Type B pancreatic cell (in vitro differentiated cells): ENCODE measurements around the gene SCGB3A2. TPM values are rescaled to one million over a fixed set of nuclear protein-coding genes. Genes with fewer than 3 reads are reported as not detected.

Source experiments
- DNase-seq: peaks from one replicate; pipeline ENCODE4 v3.0.0; 2021; ENCODE audit warnings: mixed read lengths; ENCODE audit not compliant: unreplicated experiment; ENCODE audit errors: extremely low spot score
- H3K27ac Mint-ChIP-seq: 2 replicates; pipeline ENCODE4 v1.8.0; 2021; ENCODE audit warnings: mild to moderate bottlenecking, mixed read lengths
- H3K27me3 Mint-ChIP-seq: 2 replicates; pipeline ENCODE4 v1.8.0; 2021; ENCODE audit warnings: mixed read lengths
- H3K36me3 Mint-ChIP-seq: 2 replicates; pipeline ENCODE4 v1.8.0; 2021; ENCODE audit warnings: mixed read lengths
- H3K4me1 Mint-ChIP-seq: one replicate; pipeline ENCODE4 v1.8.0; 2021; ENCODE audit warnings: mixed read lengths; ENCODE audit not compliant: unreplicated experiment
- H3K4me3 Mint-ChIP-seq: 2 replicates; pipeline ENCODE4 v1.8.0; 2021; ENCODE audit warnings: mild to moderate bottlenecking, mixed read lengths
- H3K9me3 Mint-ChIP-seq: 2 replicates; pipeline ENCODE4 v1.8.0; 2021; ENCODE audit warnings: mixed read lengths
- CTCF ChIP-seq: fragments of 200-600 bp; sonication (generic); conservative IDR thresholded peaks from 2 replicates; pipeline ENCODE4 v1.5.0; 2021; ENCODE audit warnings: antibody characterized with exemption, mild to moderate bottlenecking
- total RNA-seq: library from RNA; stranded (reverse); gene quantifications from 2 replicates; pipeline ENCODE4 v1.2.1, GENCODE V29; 2021; ENCODE audit warnings: low replicate concordance

The SCGB3A2 gene
- total RNA-seq, 1 donor from 2014 or later = not detected

- H3K4me3 Mint-ChIP-seq = no peak overlapping the region
Measured at GRCh38 chr5:147898875-147899401, 20.4 kb downstream of the SCGB3A2 start.

GRCh38 chr5:147901599-147902039, 23.1 kb downstream of the SCGB3A2 start:
- Mint-ChIP-seq H3K27me3 (no peaks in the 10 kb centered on the region), H3K4me1 (no peaks in the 10 kb centered on the region), H3K27ac (no peak overlapping the region), H3K36me3 (no peaks in the 10 kb centered on the region), H3K9me3 (no peaks in the 10 kb centered on the region), H3K4me3 (no peak overlapping the region)
- TF ChIP-seq CTCF = no peak
- no peak for DNase-seq

More at GRCh38 chr5:147898875-147899401, 20.4 kb downstream of the SCGB3A2 start:
- Mint-ChIP-seq H3K27me3 (no peaks in the 10 kb centered on the region), H3K36me3 (no peaks in the 10 kb centered on the region), H3K27ac (no peak overlapping the region), H3K4me1 (no peaks in the 10 kb centered on the region), H3K9me3 (no peaks in the 10 kb centered on the region)
- DNase-seq = no peak
- no peak for TF ChIP-seq CTCF

- H3K27me3 Mint-ChIP-seq = no peaks in the 10 kb centered on the region
- H3K27ac Mint-ChIP-seq = no peak overlapping the region
- H3K4me1 Mint-ChIP-seq = no peaks in the 10 kb centered on the region
- H3K4me3 Mint-ChIP-seq = no peak overlapping the region
- TF ChIP-seq CTCF = no peak
- H3K36me3 Mint-ChIP-seq = no peaks in the 10 kb centered on the region
- no peaks in the 10 kb centered on the region for H3K9me3 Mint-ChIP-seq
- DNase-seq = no peak
Measured at GRCh38 chr5:147902609-147903115, 24.2 kb downstream of the SCGB3A2 start.

GRCh38 chr5:147904110-147904509, 25.6 kb downstream of the SCGB3A2 start:
- Mint-ChIP-seq H3K27me3 (no peaks in the 10 kb centered on the region), H3K4me3 (no peak overlapping the region), H3K9me3 (no peaks in the 10 kb centered on the region), H3K36me3 (no peaks in the 10 kb centered on the region), H3K27ac (peak overlapping the region; percentile 35), H3K4me1 (no peaks in the 10 kb centered on the region)
- DNase-seq = no peak
- TF ChIP-seq CTCF = no peak

- H3K4me3 Mint-ChIP-seq = no peak within 1 kb of the TSS
- H3K27ac Mint-ChIP-seq = peak within 1 kb of the TSS; percentile 7
- no peaks in the 10 kb centered on the region for H3K9me3 Mint-ChIP-seq
- DNase-seq = no peak
- TF ChIP-seq CTCF = no peak
- no peaks in the 10 kb centered on the region for H3K4me1 Mint-ChIP-seq
- peaks cover 3% of the 10 kb centered on the region for H3K27me3 Mint-ChIP-seq
- H3K36me3 Mint-ChIP-seq = no peaks in the 10 kb centered on the region
Measured at GRCh38 chr5:147906326-147907095, 28.0 kb downstream of the SCGB3A2 start, which contains the start of gene C5orf46. Gene C5orf46 (minus strand): TSS chr5:147906538. CDS start chr5:147906501, 37 bp downstream.
